ENCODE data around the gene PRDM16.

The PRDM16 gene

DNA sequence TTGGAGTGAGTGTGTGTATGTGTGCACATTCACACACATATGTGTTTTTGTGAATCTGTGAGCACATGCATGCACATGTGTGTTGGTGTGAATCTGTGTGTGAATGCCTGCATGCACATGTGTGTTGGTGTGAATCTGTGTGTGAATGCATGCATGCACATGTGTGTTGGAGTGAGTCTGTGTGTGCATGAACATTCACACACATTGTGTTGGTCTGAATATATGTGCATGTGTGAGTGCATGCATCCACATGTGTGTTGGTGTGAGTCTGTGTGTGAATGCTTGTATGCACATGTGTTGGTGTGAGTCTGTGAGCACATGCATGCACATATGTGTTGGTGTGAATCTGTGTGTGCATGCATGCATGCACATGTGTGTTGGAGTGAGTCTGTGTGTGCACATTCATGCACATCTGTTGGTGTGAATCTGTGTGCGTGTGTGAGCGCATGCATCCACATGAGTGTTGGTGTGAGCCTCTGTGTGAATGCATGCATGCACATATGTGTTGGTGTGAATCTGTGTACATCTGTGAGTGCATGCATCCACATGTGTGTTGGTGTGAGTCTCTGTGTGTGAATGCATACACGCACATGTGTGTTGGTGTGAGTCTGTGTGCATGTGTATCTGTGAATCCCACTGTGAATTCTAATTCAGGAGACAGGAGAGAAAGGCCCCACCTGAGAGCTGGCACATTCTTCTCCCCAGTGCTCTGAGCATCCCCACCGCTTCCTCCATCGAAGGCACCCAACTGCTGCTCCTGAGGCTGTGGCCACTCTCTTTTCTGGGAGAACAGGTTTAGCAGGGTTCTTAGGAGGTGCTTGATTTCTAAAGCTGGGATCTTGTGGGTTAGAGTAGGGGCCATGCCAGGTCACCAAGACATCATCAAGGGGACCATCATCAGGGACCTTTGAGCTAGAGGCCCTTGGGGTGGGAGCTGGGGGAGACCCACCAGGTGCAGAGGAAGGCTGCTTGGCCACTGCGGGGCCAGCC is 267.9 kb downstream of the PRDM16 start:
- Histone ChIP-seq H3K27ac (ENCODE audit: low read depth, low read length) (no peak overlapping the region), H3K9me3 (ENCODE audit: control insufficient read depth, insufficient read depth, low read length) (peaks cover 8% of the 10 kb centered on the region), H3K27me3 (ENCODE audit: control insufficient read depth, insufficient read depth, low read length) (no peaks in the 10 kb centered on the region), H3K9ac (ENCODE audit: low read depth, low read length) (no peak overlapping the region), H3K4me3 (ENCODE audit: low read depth, low read length) (no peak overlapping the region), H3K4me1 (ENCODE audit: control insufficient read depth, insufficient read depth, low read length) (no peaks in the 10 kb centered on the region), H3K36me3 (ENCODE audit: control insufficient read depth, insufficient read depth, low read length) (no peaks in the 10 kb centered on the region)

- Histone ChIP-seq H3K9ac (ENCODE audit: low read depth, low read length) (no peak overlapping the region), H3K9me3 (ENCODE audit: control insufficient read depth, insufficient read depth, low read length) (peaks cover 8% of the 10 kb centered on the region), H3K4me3 (ENCODE audit: low read depth, low read length) (no peak overlapping the region), H3K27ac (ENCODE audit: low read depth, low read length) (no peak overlapping the region), H3K4me1 (ENCODE audit: control insufficient read depth, insufficient read depth, low read length) (no peaks in the 10 kb centered on the region), H3K27me3 (ENCODE audit: control insufficient read depth, insufficient read depth, low read length) (no peaks in the 10 kb centered on the region), H3K36me3 (ENCODE audit: control insufficient read depth, insufficient read depth, low read length) (no peaks in the 10 kb centered on the region)
Observed at GRCh38 chr1:3337798-3338724, 269.1 kb downstream of the PRDM16 start.

DNA sequence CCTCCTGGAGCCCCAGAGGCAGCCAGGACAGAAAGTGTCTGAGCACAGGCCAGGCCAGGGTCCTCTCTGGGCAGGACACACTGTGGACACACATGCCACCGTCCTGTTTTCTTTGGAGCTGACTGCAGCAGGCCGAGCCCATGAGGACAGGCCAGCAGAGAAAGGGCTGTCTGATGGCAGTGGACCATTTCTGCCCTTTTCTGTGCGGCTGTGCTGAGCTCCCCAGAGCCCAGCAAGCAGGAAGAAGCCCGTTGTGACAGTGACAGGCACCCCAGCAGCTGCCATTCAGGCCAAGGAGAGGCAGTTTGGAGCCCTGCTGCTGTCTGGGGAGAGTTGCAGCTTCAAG is 269.7 kb downstream of the PRDM16 start:
- Histone ChIP-seq H3K4me1 (ENCODE audit: control insufficient read depth, insufficient read depth, low read length) (no peaks in the 10 kb centered on the region), H3K4me3 (ENCODE audit: low read depth, low read length) (no peak overlapping the region), H3K36me3 (ENCODE audit: control insufficient read depth, insufficient read depth, low read length) (no peaks in the 10 kb centered on the region), H3K9ac (ENCODE audit: low read depth, low read length) (no peak overlapping the region), H3K9me3 (ENCODE audit: control insufficient read depth, insufficient read depth, low read length) (peaks cover 8% of the 10 kb centered on the region), H3K27me3 (ENCODE audit: control insufficient read depth, insufficient read depth, low read length) (no peaks in the 10 kb centered on the region), H3K27ac (ENCODE audit: low read depth, low read length) (no peak overlapping the region)

GRCh38 chr1:3339856-3340255 is 270.9 kb downstream of the PRDM16 start:
- no peaks in the 10 kb centered on the region for H3K27me3 ChIP-seq (ENCODE audit: control insufficient read depth, insufficient read depth, low read length)
- H3K4me3 ChIP-seq (ENCODE audit: low read depth, low read length): no peak overlapping the region
- H3K9me3 ChIP-seq (ENCODE audit: control insufficient read depth, insufficient read depth, low read length): peaks cover 12% of the 10 kb centered on the region
- H3K36me3 ChIP-seq (ENCODE audit: control insufficient read depth, insufficient read depth, low read length): no peaks in the 10 kb centered on the region
- no peaks in the 10 kb centered on the region for H3K4me1 ChIP-seq (ENCODE audit: control insufficient read depth, insufficient read depth, low read length)
- no peak overlapping the region for H3K27ac ChIP-seq (ENCODE audit: low read depth, low read length)
- H3K9ac ChIP-seq (ENCODE audit: low read depth, low read length): no peak overlapping the region

DNA sequence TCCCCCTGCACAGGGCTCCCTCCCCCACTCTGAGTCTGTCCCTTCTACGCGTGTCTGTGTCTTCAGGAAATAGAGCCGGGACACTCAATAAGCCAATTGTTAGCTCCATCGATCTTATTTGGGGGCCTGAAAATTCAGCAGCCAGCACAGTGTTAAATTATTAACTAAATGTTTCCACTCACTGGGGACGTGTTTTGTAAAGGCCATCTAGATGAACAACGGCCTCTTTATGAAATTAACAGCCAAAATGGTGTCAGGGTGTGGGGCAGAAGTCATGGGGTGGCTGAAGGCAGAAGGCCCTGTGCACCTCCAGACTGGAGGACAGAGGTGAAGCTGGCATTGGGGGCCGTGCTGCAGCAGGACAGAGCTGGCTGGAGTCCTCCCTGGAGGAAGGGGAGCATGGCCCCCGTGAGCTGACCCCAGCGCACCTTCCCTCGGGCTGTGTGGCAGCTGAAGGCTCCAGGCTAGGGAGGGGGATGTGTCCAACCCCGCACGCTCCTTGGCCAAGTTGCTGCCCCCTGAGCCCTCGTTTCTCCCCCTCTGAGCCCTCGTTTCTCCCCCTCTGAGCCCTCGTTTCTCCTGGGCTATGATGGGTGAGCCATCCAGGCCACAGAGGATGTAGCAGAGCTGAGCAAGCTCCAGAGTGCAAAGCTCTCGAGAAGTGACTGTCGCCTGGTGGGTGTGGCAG is 271.7 kb downstream of the PRDM16 start:
- Histone ChIP-seq H3K9ac (ENCODE audit: low read depth, low read length) (no peak overlapping the region), H3K27me3 (ENCODE audit: control insufficient read depth, insufficient read depth, low read length) (no peaks in the 10 kb centered on the region), H3K9me3 (ENCODE audit: control insufficient read depth, insufficient read depth, low read length) (peaks cover 12% of the 10 kb centered on the region), H3K36me3 (ENCODE audit: control insufficient read depth, insufficient read depth, low read length) (no peaks in the 10 kb centered on the region), H3K27ac (ENCODE audit: low read depth, low read length) (no peak overlapping the region), H3K4me3 (ENCODE audit: low read depth, low read length) (no peak overlapping the region), H3K4me1 (ENCODE audit: control insufficient read depth, insufficient read depth, low read length) (no peaks in the 10 kb centered on the region)

- Histone ChIP-seq H3K27ac (ENCODE audit: low read depth, low read length) (no peak overlapping the region), H3K9ac (ENCODE audit: low read depth, low read length) (no peak overlapping the region), H3K4me1 (ENCODE audit: control insufficient read depth, insufficient read depth, low read length) (no peaks in the 10 kb centered on the region), H3K4me3 (ENCODE audit: low read depth, low read length) (no peak overlapping the region), H3K36me3 (ENCODE audit: control insufficient read depth, insufficient read depth, low read length) (no peaks in the 10 kb centered on the region), H3K9me3 (ENCODE audit: control insufficient read depth, insufficient read depth, low read length) (peaks cover 10% of the 10 kb centered on the region), H3K27me3 (ENCODE audit: control insufficient read depth, insufficient read depth, low read length) (no peaks in the 10 kb centered on the region)
Observed at GRCh38 chr1:3341236-3341994, 272.4 kb downstream of the PRDM16 start.

DNA sequence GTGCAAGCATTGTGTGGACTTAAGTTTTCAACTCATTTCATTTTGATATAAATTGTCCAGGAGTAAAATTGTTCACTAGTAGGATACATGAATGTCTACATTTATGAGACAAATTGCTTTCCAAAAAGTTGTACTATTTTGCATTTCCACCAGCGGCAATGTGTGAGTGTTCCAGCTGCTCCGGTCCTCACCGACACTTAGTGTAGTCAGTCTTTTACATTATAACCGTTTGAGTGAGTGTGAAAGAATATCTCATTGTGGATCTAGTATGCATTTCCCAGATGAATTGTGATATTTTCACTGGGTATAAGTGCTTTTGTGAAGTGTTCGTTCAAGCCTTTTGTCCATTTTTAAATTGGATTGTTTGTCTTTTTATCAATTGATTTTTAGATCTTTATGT is 274.0 kb downstream of the PRDM16 start:
- Histone ChIP-seq H3K4me3 (ENCODE audit: low read depth, low read length) (no peak overlapping the region), H3K9me3 (ENCODE audit: control insufficient read depth, insufficient read depth, low read length) (peaks cover 4% of the 10 kb centered on the region; the same call in 1 of the 2 replicates), H3K4me1 (ENCODE audit: control insufficient read depth, insufficient read depth, low read length) (no peaks in the 10 kb centered on the region), H3K27ac (ENCODE audit: low read depth, low read length) (no peak overlapping the region), H3K9ac (ENCODE audit: low read depth, low read length) (no peak overlapping the region), H3K36me3 (ENCODE audit: control insufficient read depth, insufficient read depth, low read length) (no peaks in the 10 kb centered on the region), H3K27me3 (ENCODE audit: control insufficient read depth, insufficient read depth, low read length) (no peaks in the 10 kb centered on the region)

DNA sequence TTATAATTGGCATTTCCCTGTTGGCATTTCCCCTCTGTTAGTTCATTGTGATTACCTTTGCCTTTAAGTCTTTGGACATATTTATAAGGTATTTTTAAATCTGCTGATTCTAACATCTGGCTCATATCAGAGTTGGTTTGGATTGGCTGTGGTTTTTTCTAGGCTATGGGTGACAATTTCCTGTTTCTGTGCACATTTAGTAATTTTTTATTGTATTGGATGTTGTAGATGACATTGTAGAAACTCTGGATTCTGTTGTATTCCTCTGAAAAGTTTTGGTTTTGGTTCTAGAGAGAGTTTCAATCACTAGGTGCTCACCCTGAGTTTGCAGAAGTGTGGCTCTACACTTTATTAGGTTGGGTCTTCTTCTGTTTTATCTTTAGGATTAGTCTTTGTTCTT is 275.4 kb downstream of the PRDM16 start:
- Histone ChIP-seq H3K4me3 (ENCODE audit: low read depth, low read length) (no peak overlapping the region), H3K27me3 (ENCODE audit: control insufficient read depth, insufficient read depth, low read length) (no peaks in the 10 kb centered on the region), H3K36me3 (ENCODE audit: control insufficient read depth, insufficient read depth, low read length) (no peaks in the 10 kb centered on the region), H3K4me1 (ENCODE audit: control insufficient read depth, insufficient read depth, low read length) (no peaks in the 10 kb centered on the region), H3K9ac (ENCODE audit: low read depth, low read length) (no peak overlapping the region), H3K9me3 (ENCODE audit: control insufficient read depth, insufficient read depth, low read length) (peaks cover 4% of the 10 kb centered on the region; the same call in 1 of the 2 replicates), H3K27ac (ENCODE audit: low read depth, low read length) (no peak overlapping the region)

GRCh38 chr1:3345792-3346191 is 276.8 kb downstream of the PRDM16 start:
- Histone ChIP-seq H3K4me1 (ENCODE audit: control insufficient read depth, insufficient read depth, low read length) (no peaks in the 10 kb centered on the region), H3K36me3 (ENCODE audit: control insufficient read depth, insufficient read depth, low read length) (no peaks in the 10 kb centered on the region), H3K9ac (ENCODE audit: low read depth, low read length) (no peak overlapping the region), H3K27me3 (ENCODE audit: control insufficient read depth, insufficient read depth, low read length) (no peaks in the 10 kb centered on the region), H3K27ac (ENCODE audit: low read depth, low read length) (no peak overlapping the region), H3K9me3 (ENCODE audit: control insufficient read depth, insufficient read depth, low read length) (peaks cover 4% of the 10 kb centered on the region; the same call in 1 of the 2 replicates), H3K4me3 (ENCODE audit: low read depth, low read length) (no peak overlapping the region)

GRCh38 chr1:3346478-3346877 is 277.5 kb downstream of the PRDM16 start:
- peaks cover 4% of the 10 kb centered on the region; the same call in 1 of the 2 replicates for H3K9me3 ChIP-seq (ENCODE audit: control insufficient read depth, insufficient read depth, low read length)
- H3K27me3 ChIP-seq (ENCODE audit: control insufficient read depth, insufficient read depth, low read length): no peaks in the 10 kb centered on the region
- no peaks in the 10 kb centered on the region for H3K4me1 ChIP-seq (ENCODE audit: control insufficient read depth, insufficient read depth, low read length)
- H3K27ac ChIP-seq (ENCODE audit: low read depth, low read length): no peak overlapping the region
- no peak overlapping the region for H3K4me3 ChIP-seq (ENCODE audit: low read depth, low read length)
- no peak overlapping the region for H3K9ac ChIP-seq (ENCODE audit: low read depth, low read length)
- H3K36me3 ChIP-seq (ENCODE audit: control insufficient read depth, insufficient read depth, low read length): no peaks in the 10 kb centered on the region
